WTC11 (cell line): ENCODE measurements around the gene ATXN7. TPM values are rescaled to one million over a fixed set of nuclear protein-coding genes. Genes with fewer than 3 reads are reported as not detected.

Experiments
- ATAC-seq: fragments of 200-7000 bp; cut with Tn5 transposase; 2 replicates; pipeline ENCODE4 v1.10.0; 2021; ENCODE audit warnings: mild to moderate bottlenecking, moderate library complexity
- CTCF ChIA-PET: fragments of 300-600 bp; sonication (Branson Sonifier 250); formaldehyde crosslinking; loops from one replicate; lab custom pipeline; 2021; ENCODE audit warnings: antibody characterized with exemption; lab: Charles Lee
- POLR2A ChIA-PET: fragments of 350-600 bp; sonication (Branson Sonifier 250); formaldehyde crosslinking; loops from one replicate; lab custom pipeline; 2021; ENCODE audit warnings: antibody characterized with exemption; lab: Charles Lee
- DNase-seq: peaks from one replicate; pipeline ENCODE4 v3.0.0; 2021; ENCODE audit warnings: low spot score
- H3K27ac Mint-ChIP-seq: 2 replicates; pipeline ENCODE4 v1.8.0; 2021; ENCODE audit warnings: mixed read lengths
- H3K27me3 Mint-ChIP-seq: 2 replicates; pipeline ENCODE4 v1.8.0; 2021; ENCODE audit warnings: low read depth, mild to moderate bottlenecking, moderate library complexity, mixed read lengths
- H3K36me3 Mint-ChIP-seq: 2 replicates; pipeline ENCODE4 v1.8.0; 2021; ENCODE audit warnings: mixed read lengths
- H3K4me1 Mint-ChIP-seq: 2 replicates; pipeline ENCODE4 v1.8.0; 2022; ENCODE audit warnings: mixed read lengths
- H3K4me3 Mint-ChIP-seq: 2 replicates; pipeline ENCODE4 v1.8.0; 2021; ENCODE audit warnings: mild to moderate bottlenecking, moderate library complexity, mixed read lengths
- H3K9me3 Mint-ChIP-seq: 2 replicates; pipeline ENCODE4 v1.8.0; 2021; ENCODE audit warnings: mixed read lengths
- FOXK1 ChIP-seq: sonication (generic); formaldehyde crosslinking; IDR thresholded peaks from 2 replicates; pipeline ENCODE4 v1.8.0; 2022; ENCODE audit warnings: mild to moderate bottlenecking, moderate library complexity, missing genetic modification reagents
- GABPB1 ChIP-seq: sonication (generic); formaldehyde crosslinking; IDR thresholded peaks from 2 replicates; pipeline ENCODE4 v1.8.1; 2023; ENCODE audit warnings: mild to moderate bottlenecking, missing genetic modification reagents
- GRHL2 ChIP-seq: fragments of 250-450 bp; sonication (Bioruptor Pico); IDR thresholded peaks from 2 replicates; pipeline ENCODE4 v1.8.0; 2022; ENCODE audit warnings: mild to moderate bottlenecking, moderate library complexity; ENCODE audit not compliant: insufficient replicate concordance, severe bottlenecking
- RELA ChIP-seq: sonication (generic); formaldehyde crosslinking; IDR thresholded peaks from 2 replicates; pipeline ENCODE4 v1.8.1; 2022; ENCODE audit warnings: missing genetic modification reagents, mild to moderate bottlenecking, borderline replicate concordance
- STAT6 ChIP-seq: sonication (generic); formaldehyde crosslinking; conservative IDR thresholded peaks from 2 replicates; pipeline ENCODE4 v1.8.1; 2023; ENCODE audit warnings: mild to moderate bottlenecking, low read depth, missing genetic modification reagents, moderate library complexity
- TCF7 ChIP-seq: sonication (generic); formaldehyde crosslinking; IDR thresholded peaks from 2 replicates; pipeline ENCODE4 v1.8.0; 2022; ENCODE audit warnings: mild to moderate bottlenecking, low read depth, missing genetic modification reagents, moderate library complexity
- ZNF423 ChIP-seq: fragments of 250-450 bp; sonication (Bioruptor Pico); IDR thresholded peaks from 2 replicates; pipeline ENCODE4 v2.1.2; 2022; ENCODE audit warnings: mild to moderate bottlenecking, moderate library complexity
- total RNA-seq: library from RNA; stranded (reverse); gene quantifications from 3 replicates; pipeline ENCODE4 v1.2.3, GENCODE V29; 2021
- TF ChIP-seq, protein P1 (sequence below): sonication (generic); formaldehyde crosslinking; IDR thresholded peaks from 2 replicates; pipeline ENCODE4 v1.8.0; 2022; ENCODE audit warnings: missing genetic modification reagents
- TF ChIP-seq, protein P2 (sequence below): fragments of 250-450 bp; sonication (Bioruptor Pico); IDR thresholded peaks from 2 replicates; pipeline ENCODE4 v1.9.0; 2021; ENCODE audit warnings: mild to moderate bottlenecking, borderline replicate concordance
- TF ChIP-seq, protein P3 (sequence below): sonication (generic); formaldehyde crosslinking; IDR thresholded peaks from 2 replicates; pipeline ENCODE4 v1.8.1; 2023; ENCODE audit warnings: mild to moderate bottlenecking, missing genetic modification reagents, borderline replicate concordance

ATXN7 gene
- total RNA-seq, 1 experiment from 2014 or later = 11.7 TPM

- POLR2A ChIA-PET = no interaction called here
- TF ChIP-seq GABPB1 = peak; percentile 67
- TF ChIP-seq GRHL2 (CRISPR knock-in tag) = no peak
- ATAC-seq (0 out of 2 replicates have a peak, but pooled peaks have one; percentile 17), DNase-seq (no peak)
- Mint-ChIP-seq H3K4me3 (no peak overlapping the region), H3K4me1 (peaks cover 31% of the 10 kb centered on the region), H3K36me3 (no peaks in the 10 kb centered on the region), H3K27ac (peak overlapping the region; percentile 67), H3K9me3 (no peaks in the 10 kb centered on the region), H3K27me3 (no peaks in the 10 kb centered on the region)
- CTCF ChIA-PET = interaction anchor here (1.1 to 1.9 kb wide), 2 partner anchors 18 to 24 kb away, joined by 3 to 5 read pairs; no protein-coding TSS in a partner anchor
These were observed 80.0 kb downstream of the ATXN7 start for GRCh38 chr3:63943678-63944077.

- POLR2A ChIA-PET = interaction anchor here (0.7 kb wide), 1 partner anchor 61 kb away, joined by 5 read pairs; no protein-coding TSS in a partner anchor
- H3K36me3 Mint-ChIP-seq = no peaks in the 10 kb centered on the region
- TF ChIP-seq, protein P1, sequence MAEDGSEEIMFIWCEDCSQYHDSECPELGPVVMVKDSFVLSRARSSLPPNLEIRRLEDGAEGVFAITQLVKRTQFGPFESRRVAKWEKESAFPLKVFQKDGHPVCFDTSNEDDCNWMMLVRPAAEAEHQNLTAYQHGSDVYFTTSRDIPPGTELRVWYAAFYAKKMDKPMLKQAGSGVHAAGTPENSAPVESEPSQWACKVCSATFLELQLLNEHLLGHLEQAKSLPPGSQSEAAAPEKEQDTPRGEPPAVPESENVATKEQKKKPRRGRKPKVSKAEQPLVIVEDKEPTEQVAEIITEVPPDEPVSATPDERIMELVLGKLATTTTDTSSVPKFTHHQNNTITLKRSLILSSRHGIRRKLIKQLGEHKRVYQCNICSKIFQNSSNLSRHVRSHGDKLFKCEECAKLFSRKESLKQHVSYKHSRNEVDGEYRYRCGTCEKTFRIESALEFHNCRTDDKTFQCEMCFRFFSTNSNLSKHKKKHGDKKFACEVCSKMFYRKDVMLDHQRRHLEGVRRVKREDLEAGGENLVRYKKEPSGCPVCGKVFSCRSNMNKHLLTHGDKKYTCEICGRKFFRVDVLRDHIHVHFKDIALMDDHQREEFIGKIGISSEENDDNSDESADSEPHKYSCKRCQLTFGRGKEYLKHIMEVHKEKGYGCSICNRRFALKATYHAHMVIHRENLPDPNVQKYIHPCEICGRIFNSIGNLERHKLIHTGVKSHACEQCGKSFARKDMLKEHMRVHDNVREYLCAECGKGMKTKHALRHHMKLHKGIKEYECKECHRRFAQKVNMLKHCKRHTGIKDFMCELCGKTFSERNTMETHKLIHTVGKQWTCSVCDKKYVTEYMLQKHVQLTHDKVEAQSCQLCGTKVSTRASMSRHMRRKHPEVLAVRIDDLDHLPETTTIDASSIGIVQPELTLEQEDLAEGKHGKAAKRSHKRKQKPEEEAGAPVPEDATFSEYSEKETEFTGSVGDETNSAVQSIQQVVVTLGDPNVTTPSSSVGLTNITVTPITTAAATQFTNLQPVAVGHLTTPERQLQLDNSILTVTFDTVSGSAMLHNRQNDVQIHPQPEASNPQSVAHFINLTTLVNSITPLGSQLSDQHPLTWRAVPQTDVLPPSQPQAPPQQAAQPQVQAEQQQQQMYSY (CRISPR knock-in tag) = no peak
- no peak for TF ChIP-seq STAT6 (CRISPR knock-in tag)
- TF ChIP-seq ZNF423 (CRISPR knock-in tag) = no peak
- TF ChIP-seq RELA (CRISPR knock-in tag) = no peak
- TF ChIP-seq FOXK1 (CRISPR knock-in tag) = no peak
- TF ChIP-seq, protein P2, sequence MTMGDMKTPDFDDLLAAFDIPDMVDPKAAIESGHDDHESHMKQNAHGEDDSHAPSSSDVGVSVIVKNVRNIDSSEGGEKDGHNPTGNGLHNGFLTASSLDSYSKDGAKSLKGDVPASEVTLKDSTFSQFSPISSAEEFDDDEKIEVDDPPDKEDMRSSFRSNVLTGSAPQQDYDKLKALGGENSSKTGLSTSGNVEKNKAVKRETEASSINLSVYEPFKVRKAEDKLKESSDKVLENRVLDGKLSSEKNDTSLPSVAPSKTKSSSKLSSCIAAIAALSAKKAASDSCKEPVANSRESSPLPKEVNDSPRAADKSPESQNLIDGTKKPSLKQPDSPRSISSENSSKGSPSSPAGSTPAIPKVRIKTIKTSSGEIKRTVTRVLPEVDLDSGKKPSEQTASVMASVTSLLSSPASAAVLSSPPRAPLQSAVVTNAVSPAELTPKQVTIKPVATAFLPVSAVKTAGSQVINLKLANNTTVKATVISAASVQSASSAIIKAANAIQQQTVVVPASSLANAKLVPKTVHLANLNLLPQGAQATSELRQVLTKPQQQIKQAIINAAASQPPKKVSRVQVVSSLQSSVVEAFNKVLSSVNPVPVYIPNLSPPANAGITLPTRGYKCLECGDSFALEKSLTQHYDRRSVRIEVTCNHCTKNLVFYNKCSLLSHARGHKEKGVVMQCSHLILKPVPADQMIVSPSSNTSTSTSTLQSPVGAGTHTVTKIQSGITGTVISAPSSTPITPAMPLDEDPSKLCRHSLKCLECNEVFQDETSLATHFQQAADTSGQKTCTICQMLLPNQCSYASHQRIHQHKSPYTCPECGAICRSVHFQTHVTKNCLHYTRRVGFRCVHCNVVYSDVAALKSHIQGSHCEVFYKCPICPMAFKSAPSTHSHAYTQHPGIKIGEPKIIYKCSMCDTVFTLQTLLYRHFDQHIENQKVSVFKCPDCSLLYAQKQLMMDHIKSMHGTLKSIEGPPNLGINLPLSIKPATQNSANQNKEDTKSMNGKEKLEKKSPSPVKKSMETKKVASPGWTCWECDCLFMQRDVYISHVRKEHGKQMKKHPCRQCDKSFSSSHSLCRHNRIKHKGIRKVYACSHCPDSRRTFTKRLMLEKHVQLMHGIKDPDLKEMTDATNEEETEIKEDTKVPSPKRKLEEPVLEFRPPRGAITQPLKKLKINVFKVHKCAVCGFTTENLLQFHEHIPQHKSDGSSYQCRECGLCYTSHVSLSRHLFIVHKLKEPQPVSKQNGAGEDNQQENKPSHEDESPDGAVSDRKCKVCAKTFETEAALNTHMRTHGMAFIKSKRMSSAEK (CRISPR knock-in tag) = no peak
- no peak for TF ChIP-seq TCF7 (CRISPR knock-in tag)
- TF ChIP-seq, protein P3, sequence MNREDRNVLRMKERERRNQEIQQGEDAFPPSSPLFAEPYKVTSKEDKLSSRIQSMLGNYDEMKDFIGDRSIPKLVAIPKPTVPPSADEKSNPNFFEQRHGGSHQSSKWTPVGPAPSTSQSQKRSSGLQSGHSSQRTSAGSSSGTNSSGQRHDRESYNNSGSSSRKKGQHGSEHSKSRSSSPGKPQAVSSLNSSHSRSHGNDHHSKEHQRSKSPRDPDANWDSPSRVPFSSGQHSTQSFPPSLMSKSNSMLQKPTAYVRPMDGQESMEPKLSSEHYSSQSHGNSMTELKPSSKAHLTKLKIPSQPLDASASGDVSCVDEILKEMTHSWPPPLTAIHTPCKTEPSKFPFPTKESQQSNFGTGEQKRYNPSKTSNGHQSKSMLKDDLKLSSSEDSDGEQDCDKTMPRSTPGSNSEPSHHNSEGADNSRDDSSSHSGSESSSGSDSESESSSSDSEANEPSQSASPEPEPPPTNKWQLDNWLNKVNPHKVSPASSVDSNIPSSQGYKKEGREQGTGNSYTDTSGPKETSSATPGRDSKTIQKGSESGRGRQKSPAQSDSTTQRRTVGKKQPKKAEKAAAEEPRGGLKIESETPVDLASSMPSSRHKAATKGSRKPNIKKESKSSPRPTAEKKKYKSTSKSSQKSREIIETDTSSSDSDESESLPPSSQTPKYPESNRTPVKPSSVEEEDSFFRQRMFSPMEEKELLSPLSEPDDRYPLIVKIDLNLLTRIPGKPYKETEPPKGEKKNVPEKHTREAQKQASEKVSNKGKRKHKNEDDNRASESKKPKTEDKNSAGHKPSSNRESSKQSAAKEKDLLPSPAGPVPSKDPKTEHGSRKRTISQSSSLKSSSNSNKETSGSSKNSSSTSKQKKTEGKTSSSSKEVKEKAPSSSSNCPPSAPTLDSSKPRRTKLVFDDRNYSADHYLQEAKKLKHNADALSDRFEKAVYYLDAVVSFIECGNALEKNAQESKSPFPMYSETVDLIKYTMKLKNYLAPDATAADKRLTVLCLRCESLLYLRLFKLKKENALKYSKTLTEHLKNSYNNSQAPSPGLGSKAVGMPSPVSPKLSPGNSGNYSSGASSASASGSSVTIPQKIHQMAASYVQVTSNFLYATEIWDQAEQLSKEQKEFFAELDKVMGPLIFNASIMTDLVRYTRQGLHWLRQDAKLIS (CRISPR knock-in tag) = no peak
- H3K27ac Mint-ChIP-seq = peak overlapping the region; percentile 3; the same call in 1 of the 2 replicates
- CTCF ChIA-PET = interaction anchor here (1.3 to 1.9 kb wide), 3 partner anchors 16 to 48 kb away, joined by 3 to 5 read pairs (median 4); no protein-coding TSS in a partner anchor
- H3K9me3 Mint-ChIP-seq = no peaks in the 10 kb centered on the region
- no peak for ATAC-seq
- no peak overlapping the region for H3K4me3 Mint-ChIP-seq
- no peak for DNase-seq
- H3K27me3 Mint-ChIP-seq = no peaks in the 10 kb centered on the region
- peaks cover 34% of the 10 kb centered on the region for H3K4me1 Mint-ChIP-seq
These were observed 82.0 kb downstream of the ATXN7 start for GRCh38 chr3:63945558-63946096.
